ENCODE results near the gene CREG2.

DNA sequence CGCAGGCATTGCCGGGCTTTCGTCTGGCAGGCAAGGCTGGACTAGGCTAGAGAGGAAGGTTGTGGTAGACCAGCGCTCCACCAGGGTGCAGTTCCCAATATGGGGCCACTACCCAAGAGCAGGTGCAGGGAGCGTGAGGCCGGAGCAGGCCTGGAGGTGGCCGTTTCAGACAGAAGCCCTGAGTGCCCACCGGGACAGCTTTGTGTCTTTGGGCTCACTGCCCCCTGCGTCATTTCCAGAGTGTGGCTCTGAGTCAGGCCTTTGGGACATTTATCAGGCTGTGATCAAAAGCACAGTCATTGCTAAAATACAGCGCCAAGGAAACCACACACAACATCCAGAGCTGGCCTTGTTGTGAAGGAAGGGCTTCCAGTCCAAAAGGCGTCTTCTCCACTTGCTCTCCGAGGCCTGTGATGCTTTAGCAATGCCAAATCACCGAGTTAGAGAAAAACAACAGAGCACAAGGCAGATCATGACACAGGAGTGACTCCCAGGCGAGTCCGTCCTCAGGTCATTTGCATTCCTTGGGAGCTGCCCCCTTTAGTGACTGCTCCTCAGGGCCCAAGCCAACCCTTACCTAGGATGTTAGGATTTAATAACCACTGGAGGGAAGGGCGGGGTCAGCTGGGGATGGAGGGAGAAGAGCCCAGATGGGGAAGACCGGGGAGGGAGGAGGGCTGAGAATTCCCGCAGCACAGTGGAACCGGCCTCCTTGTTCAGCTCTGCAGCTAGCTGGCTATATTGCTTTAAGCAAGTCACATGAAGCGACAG lies 45.3 kb upstream of the CREG2 start:
- TF ChIP-seq POLR2AphosphoS5 (IDR thresholded peaks at IDR 0.05) (no peak), POLR2A (IDR thresholded peaks at IDR 0.05) (no peak)
